Activated T-cell treated with anti-CD3 and anti-CD28 coated beads, Interleukin-2, amount 50 U/mL, for 48 hours (primary cell): ENCODE results near the gene POLD4.
A peak's percentile ranks its signal among the peaks of the same experiment; 100 is the strongest.
"Not testable (repeated sequence)": the region's sequence is repeated elsewhere in the genome, so short reads cannot be mapped to it uniquely, and the experiment has no call there.

ENCODE experiments used
- DNase-seq, 2 experiments: peaks; one replicate each; pipeline ENCODE4 v3.0.0-alpha.2; 2020

POLD4 gene

DNA sequence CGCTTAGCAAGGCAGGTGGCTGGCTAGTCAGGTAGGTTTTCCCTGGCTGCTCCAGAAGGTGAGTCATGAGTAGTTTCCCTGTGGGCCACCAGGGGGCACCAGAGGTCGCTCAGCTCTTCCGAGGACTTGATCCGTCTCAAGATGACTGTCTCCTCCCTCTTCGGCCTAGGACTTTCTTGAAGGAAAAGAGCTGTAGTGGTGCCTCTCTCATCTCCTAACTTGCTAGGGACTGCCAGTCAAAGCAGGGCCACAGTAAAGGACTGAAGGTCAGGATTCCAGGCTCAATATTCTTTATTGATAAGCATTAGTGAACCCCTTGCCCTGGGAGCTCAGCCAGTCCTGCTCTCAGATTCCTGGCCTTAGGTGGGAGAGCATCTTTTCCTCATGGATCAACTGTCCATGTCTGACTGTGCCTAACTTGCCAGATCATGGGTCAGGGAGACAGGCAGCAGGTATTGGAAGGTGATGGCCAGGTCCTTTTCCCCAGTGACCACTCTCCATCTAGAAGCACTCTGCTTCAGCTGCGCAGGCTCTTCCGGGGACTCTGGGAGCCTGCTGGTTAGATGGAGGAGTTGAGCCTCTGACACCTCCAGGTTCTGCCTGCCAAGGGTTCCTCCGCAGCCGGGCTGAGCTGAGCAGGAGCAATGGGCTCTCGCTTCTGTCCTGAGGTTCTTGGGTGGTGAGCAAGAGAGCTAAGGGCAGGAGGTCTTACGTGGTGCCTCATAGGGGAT is 1.9 kb downstream of the POLD4 start:
- DNase-seq: peak; percentile 63 to 77

DNA sequence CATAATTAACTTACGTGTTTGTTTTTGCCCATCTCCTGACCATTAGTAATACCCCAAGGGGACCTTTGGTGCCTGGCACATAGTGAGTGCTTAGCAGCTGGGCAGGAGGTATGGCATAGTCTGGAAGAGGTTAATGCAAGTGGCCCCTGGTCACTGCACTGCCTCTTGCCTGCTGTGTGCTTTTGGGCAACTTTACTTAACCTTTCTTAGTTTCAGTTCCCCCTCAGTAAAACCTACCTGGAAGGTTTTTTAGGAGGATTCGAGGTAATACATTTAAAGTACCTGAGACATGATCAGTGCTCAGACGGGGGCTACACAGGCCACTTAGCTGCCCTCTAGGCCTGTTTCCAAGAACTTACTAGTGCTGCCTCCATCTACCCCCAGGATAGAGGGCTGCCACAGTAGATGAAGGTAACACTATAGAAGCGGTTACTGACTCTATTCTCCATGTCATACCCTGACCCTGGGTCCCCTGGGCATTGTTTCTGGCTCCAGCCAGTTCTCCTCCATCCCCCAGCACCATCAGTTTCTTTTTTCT is 3.3 kb downstream of the POLD4 start:
- no peak for DNase-seq

DNA sequence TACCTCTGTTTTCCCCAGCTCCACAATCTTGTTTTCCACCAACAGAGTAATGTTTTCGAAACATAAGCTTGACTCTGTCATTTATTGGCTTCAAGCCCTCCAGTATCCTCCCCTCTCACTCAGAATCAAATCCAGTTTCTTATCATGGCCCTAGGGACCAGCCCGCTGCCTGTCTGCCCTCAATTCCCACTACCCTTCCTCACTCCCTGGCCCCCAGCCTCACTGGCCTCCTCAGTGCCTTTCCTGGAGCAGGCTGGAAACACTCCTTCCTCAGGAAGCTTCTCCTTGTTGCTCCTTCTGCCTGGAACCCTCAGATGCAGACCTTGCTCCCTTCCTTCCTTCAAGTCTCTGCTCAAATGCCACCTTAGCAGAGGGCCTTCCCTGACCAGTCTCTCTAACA is 3.9 kb downstream of the POLD4 start:
- no peak for DNase-seq

DNA sequence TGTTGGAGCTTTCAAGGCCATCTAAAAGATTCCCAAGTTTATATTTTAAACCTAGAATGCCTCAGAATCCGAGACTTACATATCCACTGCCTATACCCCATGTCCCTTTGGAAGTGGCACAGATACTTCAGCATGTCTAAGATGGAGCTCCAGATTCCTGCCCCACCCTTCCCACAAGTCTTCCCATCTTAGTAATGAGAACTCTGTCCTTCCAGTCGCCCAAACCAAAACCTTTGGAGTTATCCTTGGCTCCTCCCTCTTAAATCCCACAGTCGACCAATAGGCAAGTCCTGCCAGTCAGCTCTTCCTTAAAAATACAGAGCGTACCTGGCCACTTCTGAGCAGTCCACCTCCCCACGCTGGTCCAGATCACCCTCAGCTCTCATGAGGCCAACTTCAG is 4.3 kb downstream of the POLD4 start:
- DNase-seq: no peak

DNA sequence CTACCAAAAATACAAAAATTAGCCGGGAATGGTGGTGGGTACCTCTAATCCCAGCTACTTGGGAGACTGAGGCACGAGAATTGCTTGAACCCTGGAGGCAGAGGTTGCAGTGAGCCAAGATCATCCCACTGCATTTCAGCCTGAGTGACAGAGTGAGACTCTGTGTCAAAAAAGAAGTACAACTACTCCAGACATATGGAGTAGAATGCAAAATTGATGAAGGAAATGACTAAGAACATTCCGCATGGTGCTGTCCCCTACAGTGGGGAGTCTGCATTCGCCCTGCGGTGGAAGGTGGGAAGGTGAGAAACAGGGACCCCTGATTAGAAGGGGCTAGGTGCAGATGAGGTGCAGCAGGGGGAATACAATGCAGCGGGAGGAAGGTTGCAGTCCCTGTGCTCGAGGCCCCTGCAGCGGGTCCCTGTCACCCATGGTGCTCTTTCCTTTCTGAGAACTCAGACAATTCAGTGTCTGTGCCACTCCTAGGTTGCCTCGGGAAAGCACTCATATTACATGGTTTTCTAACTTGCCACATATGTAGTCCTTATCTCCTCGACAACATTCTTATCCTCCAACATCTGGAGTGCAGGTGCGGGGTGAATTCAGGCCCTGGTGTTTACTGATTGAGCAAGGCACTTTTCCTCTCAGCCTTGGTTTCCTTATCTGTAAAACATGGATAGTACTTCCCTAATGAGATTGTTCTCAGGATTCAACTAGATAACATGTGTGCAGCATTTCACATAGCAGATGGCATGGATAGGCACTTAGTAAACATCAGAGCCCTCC is 5.2 kb downstream of the POLD4 start:
- DNase-seq: no peak

DNA sequence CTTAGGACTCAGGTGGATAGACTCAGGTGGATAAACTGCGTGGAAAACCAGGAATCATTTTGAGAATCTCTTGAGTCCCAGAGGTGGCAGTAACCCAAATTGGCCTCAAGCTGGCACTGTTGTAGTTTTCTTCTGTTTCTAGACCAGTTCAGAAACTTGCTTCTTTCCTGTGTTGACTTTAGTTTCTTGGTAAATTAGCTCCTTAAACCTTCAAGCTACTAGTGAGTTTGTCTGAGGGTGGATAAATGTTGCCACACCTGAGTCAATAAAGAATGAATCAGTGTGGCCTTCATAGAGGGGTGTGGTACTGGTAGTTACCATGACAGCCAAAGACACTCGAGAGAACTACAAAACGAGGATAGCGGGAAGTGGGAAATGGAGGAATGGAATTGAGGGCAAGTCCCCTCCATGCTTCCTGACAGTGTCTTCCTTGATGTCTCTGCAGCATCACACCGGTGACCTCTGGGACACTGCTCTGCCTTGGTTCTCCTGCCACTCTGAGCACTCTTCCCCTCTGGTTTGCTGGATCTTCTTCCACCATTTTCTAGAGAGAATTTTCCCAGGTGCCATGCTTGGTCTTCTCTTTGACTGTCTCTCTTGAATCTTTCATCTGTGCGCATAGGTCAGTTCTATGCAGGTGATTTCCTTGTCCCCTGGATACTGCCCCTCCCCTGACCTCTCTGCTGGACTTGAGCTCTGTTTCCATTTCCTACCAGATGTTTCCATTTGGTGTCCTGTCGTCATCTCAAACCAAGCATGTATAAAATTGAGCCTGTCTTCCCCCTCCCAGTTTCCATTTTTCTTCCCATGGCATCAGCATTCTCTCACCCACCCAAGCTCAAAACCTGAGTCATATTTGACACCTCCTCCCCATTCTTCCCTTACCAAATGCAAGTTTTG is 7.2 kb downstream of the POLD4 start:
- no peak for DNase-seq

DNA sequence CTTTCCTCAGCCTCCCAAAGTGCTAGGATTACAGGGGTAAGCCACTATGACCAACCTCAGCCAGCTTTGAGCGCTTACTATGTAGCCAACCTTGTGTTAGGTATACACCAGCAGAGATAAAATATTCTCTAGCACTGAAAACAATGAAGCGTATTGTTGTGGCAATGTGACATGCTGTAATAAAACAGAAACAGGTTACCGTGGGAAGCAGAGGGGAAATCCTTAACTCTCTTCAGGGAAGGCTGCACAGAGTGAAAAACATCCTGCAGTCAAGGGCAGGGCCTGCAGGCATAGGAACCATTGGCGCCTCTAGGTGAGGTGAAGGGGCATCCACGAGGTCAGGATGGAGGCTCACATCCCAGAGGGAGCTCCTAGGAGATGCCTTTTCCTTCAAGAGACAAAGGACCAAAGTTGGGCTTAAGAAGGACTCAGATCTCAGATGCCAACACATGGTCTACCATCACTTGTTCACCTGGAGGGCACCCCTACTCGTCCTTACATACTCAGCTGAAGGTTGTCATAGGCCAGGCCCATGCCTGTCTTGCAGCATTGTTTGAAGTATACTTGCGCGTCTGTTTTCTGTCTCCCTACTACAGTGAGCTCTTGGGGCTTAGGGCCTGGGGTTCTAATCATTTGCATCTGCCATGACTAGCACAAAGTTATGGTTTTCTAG is 8.0 kb downstream of the POLD4 start:
- DNase-seq: peak in 1 of 2 experiments; percentile 34

DNA sequence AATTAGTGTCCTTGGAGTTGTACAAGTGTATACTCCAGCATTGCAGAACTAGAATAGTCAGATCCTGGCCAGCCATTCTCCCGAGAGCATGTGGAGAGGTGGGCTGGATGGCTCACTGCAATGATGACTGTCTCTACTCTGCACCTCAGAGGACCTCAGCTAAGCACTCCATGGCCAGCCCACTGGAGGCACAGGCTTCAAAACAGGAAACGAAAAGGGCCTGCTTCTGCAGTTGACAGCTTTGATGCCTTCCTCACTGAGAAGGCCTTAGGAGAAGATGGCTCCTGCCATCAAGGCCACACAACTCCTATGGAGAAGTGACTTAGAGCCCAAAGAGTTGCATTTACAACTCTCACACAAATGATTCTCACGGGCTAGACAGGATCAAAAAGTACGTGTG is 9.1 kb downstream of the POLD4 start:
- peak in 1 of 2 experiments; percentile 26 for DNase-seq

DNA sequence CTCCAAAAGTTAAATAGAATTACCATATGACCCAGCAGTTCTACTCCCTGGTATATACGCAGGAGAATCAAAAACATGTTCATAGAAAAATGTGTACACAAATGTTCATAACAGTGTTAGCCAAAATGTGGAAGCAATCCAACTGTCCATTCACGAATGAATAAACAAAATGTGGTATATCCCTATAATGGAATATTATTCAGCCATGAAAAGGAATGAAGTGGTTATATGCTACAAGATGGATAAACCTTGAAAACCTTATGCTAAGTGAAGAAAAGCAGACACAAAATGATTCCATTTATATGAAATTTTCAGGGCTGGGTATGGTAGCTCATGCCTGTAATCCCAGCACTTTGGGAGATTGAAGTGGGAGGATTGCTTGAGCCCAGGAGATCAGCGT is 16.1 kb downstream of the POLD4 start:
- no peak for DNase-seq

DNA sequence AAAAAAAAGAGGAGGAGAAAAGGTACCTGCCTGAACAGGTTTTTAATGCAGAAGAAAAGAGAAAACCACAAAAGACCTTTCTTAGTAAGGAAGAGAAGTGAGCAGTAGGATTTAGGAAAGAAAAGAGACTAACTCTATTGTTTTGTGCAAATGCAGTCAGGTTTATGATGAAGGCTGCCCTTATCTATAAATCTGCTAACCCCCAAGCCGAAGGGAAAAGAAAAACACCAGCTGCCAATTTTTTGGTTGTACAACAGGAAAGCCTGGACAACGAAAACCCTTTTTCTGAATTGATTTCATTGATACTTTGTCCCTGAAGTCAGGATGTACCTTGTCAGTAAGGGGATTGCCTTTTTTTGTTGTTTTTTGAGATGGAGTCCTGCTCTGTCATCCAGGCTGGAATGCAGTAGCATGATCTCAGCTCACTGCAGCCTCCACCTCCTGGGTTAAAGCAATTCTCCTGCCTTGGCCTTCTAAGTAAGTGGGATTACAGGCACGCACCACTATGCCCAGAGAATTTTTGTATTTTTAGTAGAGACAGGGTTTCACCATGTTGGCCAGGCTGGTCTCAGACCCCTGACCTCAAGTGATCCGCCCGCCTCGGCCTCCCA is 21.2 kb downstream of the POLD4 start:
- no peak for DNase-seq

DNA sequence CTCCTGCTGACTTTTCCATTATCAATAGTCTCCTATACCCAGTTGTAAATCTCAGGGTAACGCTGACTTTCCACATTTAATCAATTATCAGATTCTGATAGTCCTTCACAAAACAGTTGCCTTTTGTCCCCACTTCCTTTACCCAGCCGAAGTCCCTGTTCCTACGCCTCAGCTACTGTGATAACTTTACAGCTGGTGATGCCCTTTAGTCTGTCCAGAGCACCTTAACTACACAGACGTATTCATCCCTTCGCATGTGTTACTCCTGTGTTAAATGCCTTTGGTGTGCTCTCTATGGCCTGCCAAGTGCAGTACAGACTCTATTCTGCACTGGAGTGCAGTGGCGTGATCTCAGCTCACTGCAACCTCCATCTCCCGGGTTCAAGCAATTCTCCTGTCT is 29.8 kb downstream of the POLD4 start:
- no peak for DNase-seq

DNA sequence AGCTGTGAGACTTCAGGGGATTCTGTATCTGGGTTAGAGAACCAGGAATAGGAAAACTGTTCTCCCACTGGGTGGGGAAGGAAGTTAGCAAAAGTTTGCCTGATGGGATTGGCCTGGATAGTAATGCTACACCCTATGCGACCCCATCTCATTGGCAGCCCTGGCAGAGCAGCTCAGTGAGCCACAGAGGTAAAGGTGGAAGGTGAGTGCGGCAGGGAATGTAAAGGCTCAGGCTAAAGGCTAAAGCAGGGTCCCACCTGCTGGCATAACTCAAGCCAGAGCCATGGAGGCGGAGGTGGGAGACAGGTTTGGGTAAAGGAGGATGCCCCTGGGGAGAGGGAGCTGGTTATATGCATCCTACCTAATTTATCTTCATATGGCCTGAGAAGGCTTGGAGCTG is 31.3 kb downstream of the POLD4 start:
- DNase-seq: no peak

DNA sequence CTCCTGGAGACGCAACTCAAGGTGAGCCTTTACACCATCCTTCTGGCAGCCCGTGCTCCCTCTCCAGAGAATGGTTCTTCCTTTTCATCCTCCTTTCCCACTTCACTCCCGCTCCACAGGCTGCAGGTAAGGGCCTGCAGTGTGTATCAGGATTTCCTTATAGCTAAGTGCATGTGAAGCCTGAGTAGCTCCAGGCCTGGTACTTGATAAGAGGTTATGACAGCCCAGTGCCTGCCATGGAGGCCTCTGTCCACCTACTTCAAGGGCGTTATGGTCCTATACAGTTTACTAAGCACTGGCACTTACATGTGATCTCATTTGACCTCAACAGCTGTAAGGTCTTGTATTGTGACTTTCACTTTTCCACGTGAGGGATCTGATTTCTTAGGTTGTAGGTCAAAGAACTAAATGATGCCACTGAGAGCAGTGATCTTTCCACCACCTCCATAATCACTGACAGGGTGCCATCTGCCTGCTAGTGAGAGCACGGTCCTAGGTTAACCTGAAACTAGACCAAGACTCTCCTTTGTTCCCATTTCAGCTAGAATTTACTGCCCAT is 32.0 kb downstream of the POLD4 start:
- no peak for DNase-seq

DNA sequence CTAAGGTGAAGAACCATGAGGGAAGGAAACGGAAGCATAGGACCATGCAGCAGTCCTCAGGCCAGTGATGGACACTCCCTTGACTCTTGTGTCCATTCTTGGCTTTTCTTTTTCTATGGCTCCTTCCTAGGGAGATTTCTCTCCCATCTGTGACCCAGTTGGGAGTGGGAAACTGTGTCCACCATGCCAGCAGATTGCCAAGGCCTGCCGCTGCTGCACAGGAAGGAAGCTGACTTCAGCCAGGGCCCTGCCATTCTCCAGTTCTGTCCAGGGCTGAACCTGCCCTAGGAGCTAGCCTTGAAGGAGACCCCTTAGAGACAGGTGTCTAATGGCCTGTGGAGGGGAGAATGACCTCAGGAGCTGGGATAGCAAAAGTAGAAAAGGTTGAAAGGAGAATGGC is 32.7 kb downstream of the POLD4 start:
- no peak for DNase-seq

DNA sequence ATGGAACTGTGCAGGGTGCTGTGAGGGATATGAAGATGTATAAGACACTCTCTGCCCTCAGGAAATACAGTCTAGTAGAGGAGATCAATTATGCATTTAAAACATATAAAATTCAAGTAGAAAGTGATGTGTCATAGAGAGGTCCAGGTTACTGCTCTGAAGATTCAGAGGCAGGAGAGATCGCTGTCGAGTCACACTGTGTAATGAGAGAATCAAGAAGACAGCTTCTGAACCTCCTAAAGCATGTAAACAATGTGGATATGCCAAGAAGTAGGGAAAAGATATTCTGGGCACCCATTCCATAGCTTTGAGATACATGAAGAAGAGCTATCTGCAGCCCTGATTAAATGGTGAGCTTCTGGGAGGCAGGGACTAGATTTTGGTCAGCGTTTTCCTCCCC is 33.3 kb downstream of the POLD4 start:
- no peak for DNase-seq

DNA sequence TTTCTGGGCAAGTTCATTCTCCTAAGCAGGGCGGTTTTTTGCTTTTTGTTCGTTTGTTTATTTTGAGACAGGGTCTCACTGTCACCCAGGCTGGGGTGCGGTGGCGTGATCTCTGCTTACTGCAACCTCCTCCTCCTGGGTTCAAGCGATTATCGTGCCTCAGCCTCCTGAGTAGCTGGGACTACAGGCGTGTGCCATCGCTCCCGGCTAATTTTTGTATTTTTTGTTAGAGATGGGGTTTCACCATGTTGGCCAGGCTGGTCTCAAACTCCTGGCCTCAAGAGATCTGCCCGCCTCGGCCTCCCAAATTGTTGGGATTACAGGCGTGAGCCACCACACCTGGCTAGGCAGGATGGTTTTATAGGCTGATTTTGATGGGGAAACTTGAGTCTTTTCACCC is 34.5 kb downstream of the POLD4 start:
- not testable (repeated sequence) for DNase-seq

DNA sequence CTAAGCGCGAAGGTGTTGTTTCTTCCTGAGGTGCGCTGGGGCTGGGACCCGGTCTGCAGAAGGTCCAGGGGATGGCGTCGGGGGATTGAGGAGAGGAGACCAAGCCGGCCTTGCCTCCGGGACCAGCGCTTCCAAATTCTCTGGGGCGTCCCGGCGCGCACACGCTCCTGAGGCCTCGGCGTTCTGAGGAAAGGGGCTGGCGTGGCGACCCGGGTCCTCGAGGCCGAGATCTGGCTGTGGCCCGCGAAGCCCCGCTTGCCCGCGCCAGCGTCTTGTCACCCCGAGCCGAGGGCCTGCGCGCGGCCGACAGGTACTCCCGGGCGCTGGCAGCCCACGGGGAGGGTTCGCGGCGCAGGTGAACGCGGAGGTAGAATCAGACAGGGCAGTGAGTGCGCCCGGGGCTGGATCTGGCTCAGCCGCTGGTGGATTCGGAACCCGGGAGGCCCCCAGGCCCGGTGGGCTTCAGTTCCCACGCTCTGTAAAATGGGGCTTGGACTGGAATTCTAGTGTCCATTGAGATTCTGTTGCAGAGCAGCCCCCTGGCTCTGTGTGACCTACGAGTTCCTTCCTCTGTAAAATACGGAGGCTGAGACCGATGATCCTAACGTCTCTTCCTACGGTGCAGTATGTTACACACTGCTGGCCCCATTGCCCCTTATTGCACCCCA is 35.3 kb downstream of the POLD4 start:
- no peak for DNase-seq

DNA sequence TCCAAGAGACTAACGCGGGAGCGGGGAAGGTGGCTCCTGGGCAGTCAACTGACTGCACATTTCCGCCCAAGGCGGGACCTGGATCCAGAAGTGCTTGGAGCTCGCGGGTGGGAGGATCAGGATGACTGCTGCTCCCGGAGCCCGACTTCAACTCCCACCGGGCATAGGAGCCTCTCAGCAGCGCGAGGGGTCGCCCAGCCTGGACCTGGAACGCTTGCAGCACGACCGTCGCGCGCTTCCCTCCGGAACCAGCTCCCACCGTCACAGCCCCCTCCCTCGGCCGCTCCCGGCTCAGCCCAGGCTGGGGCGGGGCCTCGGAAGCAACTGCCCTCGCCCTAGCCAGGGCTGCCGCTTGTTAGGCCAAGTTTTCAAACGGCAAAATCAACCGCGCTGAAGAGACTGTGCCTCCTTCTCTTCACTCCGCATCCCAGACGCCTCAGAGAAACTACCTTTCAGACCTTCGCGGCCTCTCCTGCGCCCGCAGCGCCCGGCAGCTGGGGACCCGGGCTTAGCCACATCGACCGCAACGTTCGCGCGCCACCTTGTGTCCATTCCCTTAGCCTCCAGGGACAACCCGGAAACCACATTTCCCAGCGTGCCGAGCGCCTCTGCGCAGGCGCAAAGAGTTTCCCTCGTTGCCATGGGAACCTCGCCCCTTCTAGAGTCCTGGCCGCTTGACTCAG is 36.0 kb downstream of the POLD4 start:
- DNase-seq: peak; percentile 99 to 100

DNA sequence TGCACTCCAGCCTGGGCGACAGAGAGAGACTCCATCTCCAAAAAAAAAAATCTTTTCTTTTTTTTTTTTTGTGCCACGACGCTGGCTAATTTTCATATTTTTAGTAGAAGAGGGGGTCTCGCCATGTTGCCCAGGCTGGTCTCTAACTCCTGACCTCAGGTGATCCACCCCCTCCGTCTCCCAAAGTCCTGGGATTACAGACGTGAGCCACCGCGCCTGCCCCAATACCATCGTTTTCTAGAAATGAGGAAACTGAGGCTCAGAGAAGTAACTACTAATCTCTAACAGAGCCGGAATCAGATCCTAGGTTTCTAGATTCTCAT is 36.5 kb downstream of the POLD4 start:
- no peak for DNase-seq

DNA sequence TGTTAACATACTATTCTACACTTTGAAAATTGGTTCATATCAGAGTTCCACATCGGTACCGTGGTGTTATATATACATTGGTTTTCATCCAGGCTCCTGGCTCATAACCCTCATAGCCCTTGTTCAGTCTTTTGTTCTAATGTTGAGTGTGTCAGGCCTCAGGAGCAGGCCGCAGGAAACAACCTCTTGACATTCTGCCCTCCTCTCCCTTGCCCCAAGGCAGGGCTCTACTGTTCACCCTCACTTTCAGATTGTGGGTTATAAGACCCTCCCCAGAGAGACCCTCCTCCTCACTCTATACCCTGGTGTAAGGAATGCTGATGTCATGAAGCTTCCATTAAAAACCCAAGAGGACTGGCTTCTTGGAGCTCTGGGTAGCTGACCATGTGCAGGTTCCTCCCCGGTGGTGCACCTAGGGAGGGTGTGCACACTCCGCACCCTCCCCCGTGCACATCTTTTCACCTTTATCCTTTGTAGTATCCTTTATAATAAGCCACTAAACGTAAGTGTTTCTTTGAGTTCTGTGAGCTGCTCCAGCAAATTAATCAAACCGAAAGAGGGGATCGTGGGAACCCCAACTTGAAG is 37.9 kb downstream of the POLD4 start:
- no peak for DNase-seq
